ENCODE measurements around the gene PTGDS. TPM values are rescaled to one million over a fixed set of nuclear protein-coding genes. Genes with fewer than 3 reads are reported as not detected.

Gene PTGDS
- total RNA-seq, 1 donor from 2014 or later: not detected

DNA sequence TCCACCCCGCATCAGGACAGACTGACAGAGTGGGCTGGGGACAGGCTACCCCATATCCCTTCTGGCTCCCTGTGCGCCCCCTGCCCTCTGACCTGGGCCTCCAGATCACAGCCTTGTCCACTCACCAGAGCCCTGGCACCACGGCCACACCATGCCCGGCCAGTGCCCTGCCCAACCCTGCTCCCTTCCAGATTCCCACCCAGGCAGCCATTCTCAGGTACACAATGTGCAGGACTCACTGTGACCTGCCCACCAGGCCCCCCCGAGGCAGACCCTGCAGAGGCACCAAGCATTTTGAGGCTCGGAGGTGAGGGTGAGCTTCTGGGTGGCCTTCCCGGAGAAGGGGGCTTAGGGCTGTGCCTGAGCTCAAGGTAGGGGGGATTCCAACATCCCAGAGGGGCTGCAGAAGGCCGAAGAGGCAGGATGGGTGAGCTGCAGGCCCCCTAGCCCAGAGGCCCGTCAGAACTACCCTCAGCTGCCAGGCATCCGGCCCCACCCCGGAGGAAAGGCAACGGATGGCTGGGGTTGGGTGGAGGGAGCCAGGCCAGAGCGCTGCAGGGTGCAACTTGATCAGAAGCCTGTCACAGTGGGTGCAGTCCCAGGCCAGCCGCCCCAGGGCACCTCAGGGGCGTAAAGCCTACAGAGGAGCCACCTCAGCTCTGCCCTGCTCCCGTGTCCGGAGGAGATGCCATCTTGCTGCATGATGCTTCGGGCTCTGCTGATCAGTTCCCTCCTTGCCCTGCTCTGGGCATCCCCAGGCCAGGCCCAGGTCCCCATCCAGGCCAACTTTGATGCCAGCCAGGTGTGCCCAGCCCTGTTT is 5.1 kb downstream of the PTGDS start, which contains the start of gene LCNL1:
Gene LCNL1, plus strand, starts transcription at position 762 of the 820 bp plus-strand sequence. CDS start 594 bp downstream, outside the sequence.
- H3K27me3 Mint-ChIP-seq: peaks cover 33% of the 10 kb centered on the region
- no peaks in the 10 kb centered on the region for H3K9me3 Mint-ChIP-seq
- ChIA-PET POLR2A (interaction anchor here (0.5 kb wide), 1 partner anchor 34 kb away, joined by 3 read pairs; no protein-coding TSS in a partner anchor), CTCF (no interaction called here)
- DNase-seq: no peak
- H3K4me3 Mint-ChIP-seq: no peak within 1 kb of the TSS
- intact Hi-C loops (cut with micrococcal nuclease): no loop called here
- H3K4me1 Mint-ChIP-seq: peaks cover 2% of the 10 kb centered on the region
- H3K36me3 Mint-ChIP-seq (ENCODE audit: low read depth): no peaks in the 10 kb centered on the region
- no peak for ATAC-seq (ENCODE audit: low read depth)
- TF ChIP-seq, protein P1, sequence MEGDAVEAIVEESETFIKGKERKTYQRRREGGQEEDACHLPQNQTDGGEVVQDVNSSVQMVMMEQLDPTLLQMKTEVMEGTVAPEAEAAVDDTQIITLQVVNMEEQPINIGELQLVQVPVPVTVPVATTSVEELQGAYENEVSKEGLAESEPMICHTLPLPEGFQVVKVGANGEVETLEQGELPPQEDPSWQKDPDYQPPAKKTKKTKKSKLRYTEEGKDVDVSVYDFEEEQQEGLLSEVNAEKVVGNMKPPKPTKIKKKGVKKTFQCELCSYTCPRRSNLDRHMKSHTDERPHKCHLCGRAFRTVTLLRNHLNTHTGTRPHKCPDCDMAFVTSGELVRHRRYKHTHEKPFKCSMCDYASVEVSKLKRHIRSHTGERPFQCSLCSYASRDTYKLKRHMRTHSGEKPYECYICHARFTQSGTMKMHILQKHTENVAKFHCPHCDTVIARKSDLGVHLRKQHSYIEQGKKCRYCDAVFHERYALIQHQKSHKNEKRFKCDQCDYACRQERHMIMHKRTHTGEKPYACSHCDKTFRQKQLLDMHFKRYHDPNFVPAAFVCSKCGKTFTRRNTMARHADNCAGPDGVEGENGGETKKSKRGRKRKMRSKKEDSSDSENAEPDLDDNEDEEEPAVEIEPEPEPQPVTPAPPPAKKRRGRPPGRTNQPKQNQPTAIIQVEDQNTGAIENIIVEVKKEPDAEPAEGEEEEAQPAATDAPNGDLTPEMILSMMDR (IDR thresholded peaks at IDR 0.05): no peak
- H3K27ac Mint-ChIP-seq: no peak within 1 kb of the TSS

DNA sequence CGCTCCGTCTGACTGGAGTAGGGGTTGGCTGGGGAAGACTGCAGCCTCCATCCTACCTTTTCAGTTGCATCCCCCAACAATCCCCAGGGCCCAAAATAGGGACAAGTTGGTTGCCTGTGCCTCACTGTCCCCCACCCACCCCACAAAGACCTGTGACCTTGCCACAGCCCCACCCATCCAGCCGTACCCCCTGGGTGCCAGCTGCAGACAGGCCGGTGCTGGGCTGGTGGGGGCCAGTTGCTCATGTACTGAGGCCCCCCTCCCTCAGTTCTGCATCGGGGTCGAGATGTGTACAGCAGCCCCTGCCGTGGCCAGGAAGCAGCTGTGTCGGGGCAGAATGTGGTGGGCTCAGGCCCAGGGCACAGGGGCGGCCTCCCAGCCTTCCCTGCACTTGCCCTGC is 5.9 kb downstream of the PTGDS start:
- intact Hi-C loops (cut with micrococcal nuclease): no loop called here
- TF ChIP-seq, protein P1 (IDR thresholded peaks at IDR 0.05): no peak
- Mint-ChIP-seq H3K36me3 (ENCODE audit: low read depth) (no peaks in the 10 kb centered on the region), H3K9me3 (no peaks in the 10 kb centered on the region), H3K4me3 (no peak overlapping the region), H3K27me3 (peaks cover 37% of the 10 kb centered on the region), H3K27ac (no peak overlapping the region), H3K4me1 (peaks cover 2% of the 10 kb centered on the region)
- ATAC-seq (ENCODE audit: low read depth) (no peak), DNase-seq (no peak)
- ChIA-PET CTCF (no interaction called here), POLR2A (no interaction called here)

DNA sequence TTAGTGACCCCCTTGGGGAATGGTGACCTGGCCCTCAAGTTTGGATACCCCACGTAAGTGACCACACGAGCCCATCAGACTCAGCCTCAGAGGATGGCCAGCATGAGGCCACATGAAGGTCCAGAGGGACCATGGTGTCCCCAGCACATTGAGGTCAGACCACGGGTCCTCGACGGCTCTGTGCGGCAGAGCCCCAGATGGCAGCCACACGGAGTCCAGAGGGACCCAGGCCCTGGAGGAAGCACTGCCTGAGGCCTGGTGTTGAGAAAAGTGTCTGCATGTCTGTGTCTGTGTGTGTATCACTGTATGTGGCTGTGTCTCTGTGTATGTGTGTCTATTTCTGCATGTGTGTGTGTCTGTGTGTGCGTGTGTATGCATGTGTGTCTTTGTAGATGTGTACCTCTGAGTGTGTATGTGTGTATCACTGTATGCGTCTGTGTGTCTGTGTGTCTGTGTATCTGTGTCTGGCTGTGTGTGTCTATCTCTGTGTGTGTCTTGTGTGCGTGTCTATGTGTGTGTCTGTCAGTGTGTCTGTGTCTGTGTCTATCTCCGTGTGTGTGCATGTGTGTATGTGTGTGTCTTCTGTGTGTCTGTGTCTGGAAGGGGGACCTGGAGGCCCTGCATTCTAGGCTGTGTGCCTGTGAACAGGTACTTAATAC is 6.5 kb downstream of the PTGDS start:
- ChIA-PET POLR2A (no interaction called here), CTCF (no interaction called here)
- peaks cover 2% of the 10 kb centered on the region for H3K4me1 Mint-ChIP-seq
- H3K9me3 Mint-ChIP-seq: no peaks in the 10 kb centered on the region
- H3K36me3 Mint-ChIP-seq (ENCODE audit: low read depth): no peaks in the 10 kb centered on the region
- no peak overlapping the region for H3K4me3 Mint-ChIP-seq
- H3K27me3 Mint-ChIP-seq: peaks cover 37% of the 10 kb centered on the region
- ATAC-seq (ENCODE audit: low read depth) (no peak), DNase-seq (no peak)
- TF ChIP-seq, protein P1 (IDR thresholded peaks at IDR 0.05): no peak
- intact Hi-C loops (cut with micrococcal nuclease): no loop called here
- no peak overlapping the region for H3K27ac Mint-ChIP-seq

DNA sequence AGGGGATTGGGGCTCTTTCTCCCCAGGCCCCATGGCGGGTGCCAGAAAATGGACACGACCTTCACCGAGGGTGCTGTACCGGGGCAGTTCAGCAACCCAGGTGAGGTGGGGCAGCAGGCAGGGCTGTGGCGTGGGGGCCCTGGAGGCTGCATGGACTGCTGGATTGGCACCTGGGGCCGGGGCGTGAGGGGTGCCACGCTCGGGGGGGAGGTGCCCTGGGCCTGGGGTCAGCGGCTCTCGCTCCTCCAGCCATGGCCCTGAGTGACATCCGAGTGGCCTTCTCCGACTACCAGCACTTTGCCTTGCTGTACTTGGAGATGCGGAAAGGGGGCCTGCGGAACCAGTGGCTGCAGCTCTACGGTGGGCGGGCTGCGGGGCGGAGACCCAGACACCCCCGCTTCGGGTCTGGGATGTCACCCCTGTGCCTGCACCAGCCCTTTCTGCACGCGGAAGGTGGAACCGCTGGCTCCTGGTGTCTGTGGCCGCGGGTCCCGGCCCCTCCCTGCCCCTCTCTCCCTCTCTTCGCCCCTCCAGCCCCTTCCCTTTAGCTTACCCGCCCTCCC is 7.2 kb downstream of the PTGDS start:
- H3K27me3 Mint-ChIP-seq: peaks cover 37% of the 10 kb centered on the region
- ATAC-seq (ENCODE audit: low read depth) (no peak), DNase-seq (no peak)
- no peaks in the 10 kb centered on the region for H3K9me3 Mint-ChIP-seq
- ChIA-PET CTCF (no interaction called here), POLR2A (no interaction called here)
- TF ChIP-seq, protein P1 (IDR thresholded peaks at IDR 0.05): no peak
- H3K4me3 Mint-ChIP-seq: no peak overlapping the region
- H3K4me1 Mint-ChIP-seq: peaks cover 2% of the 10 kb centered on the region
- intact Hi-C loops (cut with micrococcal nuclease): no loop called here
- H3K36me3 Mint-ChIP-seq (ENCODE audit: low read depth): no peaks in the 10 kb centered on the region
- H3K27ac Mint-ChIP-seq: no peak overlapping the region

DNA sequence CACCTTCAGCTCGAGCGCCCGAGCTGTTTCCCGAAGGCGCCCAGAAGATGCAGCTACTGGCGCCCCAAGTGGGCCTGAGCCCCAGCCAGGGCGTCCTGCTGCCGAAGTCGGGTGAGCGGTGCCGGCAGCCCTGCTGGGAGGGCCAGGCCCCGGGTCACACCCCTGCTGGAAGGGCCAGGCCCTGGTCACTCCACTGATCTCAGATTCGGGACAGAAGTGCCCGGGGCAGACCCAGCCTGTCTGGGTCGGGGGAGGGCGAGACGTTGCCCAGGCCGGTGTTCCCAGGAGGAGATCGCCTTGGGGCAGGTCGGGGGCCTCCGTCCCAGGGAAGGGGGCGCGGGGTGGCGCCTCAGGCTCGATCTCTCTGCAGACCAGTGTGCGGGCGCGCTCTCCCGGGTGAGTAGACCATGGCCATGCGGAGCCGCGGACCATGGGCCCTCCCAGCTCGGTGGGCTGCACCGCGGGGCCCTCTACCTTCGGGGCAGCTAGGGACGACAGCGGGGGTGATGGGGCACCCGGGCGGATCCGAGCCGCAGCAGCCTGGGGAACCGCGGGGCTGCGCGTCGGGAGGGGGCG is 7.8 kb downstream of the PTGDS start:
- no peak for ATAC-seq (ENCODE audit: low read depth)
- CTCF ChIA-PET: no interaction called here

More for the DNA sequence above, 7.8 kb downstream of the PTGDS start:
- Mint-ChIP-seq H3K27ac (no peak overlapping the region), H3K36me3 (ENCODE audit: low read depth) (no peaks in the 10 kb centered on the region), H3K9me3 (no peaks in the 10 kb centered on the region), H3K4me1 (peaks cover 2% of the 10 kb centered on the region), H3K27me3 (peaks cover 37% of the 10 kb centered on the region), H3K4me3 (no peak overlapping the region)
- POLR2A ChIA-PET: no interaction called here
- no peak for DNase-seq
- TF ChIP-seq, protein P1 (IDR thresholded peaks at IDR 0.05): no peak
- intact Hi-C loops (cut with micrococcal nuclease): no loop called here
